GM23248 (cell line): ENCODE results near the gene ABHD18.

ENCODE experiments used
- EZH2 ChIP-seq: fragments of 200-600 bp; sonication (generic); IDR thresholded peaks from 2 replicates; pipeline ENCODE4 v1.6.1; 2018; ENCODE audit warnings: antibody characterized with exemption, mild to moderate bottlenecking; ENCODE audit not compliant: insufficient read depth, poor library complexity, severe bottlenecking
- EZH2phosphoT487 ChIP-seq: fragments of 200-600 bp; sonication (generic); IDR thresholded peaks from 2 replicates; pipeline ENCODE4 v1.6.1; 2018; ENCODE audit warnings: antibody characterized with exemption, moderate library complexity, mild to moderate bottlenecking, low read depth; ENCODE audit not compliant: insufficient read depth

DNA sequence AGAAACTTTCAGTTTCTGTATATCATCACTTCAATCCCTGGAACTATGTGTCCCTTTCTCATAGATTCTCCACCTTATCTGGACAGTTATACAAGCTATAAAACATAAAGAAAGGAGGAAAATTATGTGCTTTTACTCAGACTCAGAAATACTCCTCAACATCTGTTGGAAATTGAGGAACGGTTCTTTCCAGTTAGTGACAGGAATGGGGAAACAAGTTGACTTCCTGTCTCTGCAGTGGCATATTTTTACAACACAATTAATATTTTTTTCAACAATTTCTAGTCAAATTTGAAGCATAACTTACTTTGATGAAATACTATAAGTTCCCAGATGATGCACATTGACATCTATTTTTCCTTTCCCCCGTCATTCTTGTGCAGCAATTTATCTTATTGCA is 27.9 kb downstream of the ABHD18 start:
- TF ChIP-seq EZH2 (no peak), EZH2phosphoT487 (no peak)
